ENCODE measurements around the gene LRRC37A3. TPM values are rescaled to one million over a fixed set of nuclear protein-coding genes. Genes with fewer than 3 reads are reported as not detected.
"Not testable (repeated sequence)": the region's sequence is repeated elsewhere in the genome, so short reads cannot be mapped to it uniquely, and the experiment has no call there.

The LRRC37A3 gene
- total and polyA plus RNA-seq, 3 donors from 2014 or later: 20.4 to 41.8 (median 39.5) TPM

GRCh38 chr17:64915244-64915643 is 4.0 kb downstream of the LRRC37A3 start:
- 83 to 94% methylated on average over 1 of the region's 1 CpG for WGBS, 2 donors
- H3K4me3 ChIP-seq; H3K4me1 ChIP-seq; H3K27ac ChIP-seq; H3K27me3 ChIP-seq; intact Hi-C loops (cut with DNase I; ENCODE audit: low total_unique reads); DNase-seq; H3K36me3 ChIP-seq (ENCODE audit: low read depth, missing control alignments); H3K9me3 ChIP-seq: not testable (repeated sequence)

DNA sequence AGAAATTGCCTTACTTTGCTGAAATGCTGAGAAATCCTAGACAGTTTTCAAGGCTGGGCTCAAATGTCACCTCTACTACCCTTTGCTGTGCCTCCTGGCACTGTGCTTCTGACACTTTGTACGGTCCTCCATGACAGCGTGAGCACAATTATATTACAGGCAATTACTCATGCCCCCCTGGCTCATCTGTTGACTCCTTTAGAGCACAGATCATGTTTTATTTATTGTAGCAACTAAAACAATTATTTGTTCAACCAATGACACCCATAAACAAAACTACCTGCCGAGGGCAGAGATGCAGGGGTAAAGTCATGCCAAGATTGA is 9.1 kb downstream of the LRRC37A3 start:
- H3K9me3 ChIP-seq; H3K27ac ChIP-seq; DNase-seq; H3K27me3 ChIP-seq; H3K36me3 ChIP-seq (ENCODE audit: low read depth, missing control alignments); H3K4me1 ChIP-seq; H3K4me3 ChIP-seq; intact Hi-C loops (cut with DNase I; ENCODE audit: low total_unique reads): not testable (repeated sequence)
- WGBS, 2 donors: 88 to 93% methylated on average over 1 to 3 of the region's 3 CpGs

DNA sequence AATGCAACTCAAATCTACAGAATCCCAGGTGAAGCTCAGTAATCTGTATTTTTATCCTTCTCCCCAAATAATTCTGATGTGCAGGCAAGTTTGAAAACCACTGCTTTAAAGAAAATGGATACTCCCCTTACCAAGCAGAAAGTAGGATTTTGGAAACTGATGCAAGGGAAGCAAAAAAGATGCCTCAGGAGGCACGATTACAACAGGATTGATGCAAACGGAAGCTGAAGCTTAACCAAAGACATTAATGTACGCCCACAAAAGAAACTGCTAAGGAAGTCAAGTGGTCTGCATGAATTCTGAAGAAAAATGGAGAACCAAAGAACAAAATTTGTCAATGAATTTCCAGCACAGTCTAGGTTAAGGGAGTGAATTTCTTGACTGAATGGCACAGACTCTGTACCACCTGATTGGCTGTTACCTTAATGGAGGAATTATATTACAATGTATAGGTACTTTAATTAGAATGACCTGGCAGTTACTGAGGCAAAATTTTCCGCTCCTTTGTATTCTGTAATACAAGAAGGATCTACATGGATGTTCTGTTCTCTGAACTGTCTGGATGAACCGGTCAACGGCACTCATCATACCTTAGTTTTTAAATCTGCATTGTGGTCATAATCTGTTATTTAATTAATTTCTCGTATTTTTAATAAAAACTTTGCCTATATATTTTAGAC is 9.6 kb downstream of the LRRC37A3 start:
- H3K9me3 ChIP-seq; H3K36me3 ChIP-seq (ENCODE audit: low read depth, missing control alignments); H3K4me3 ChIP-seq; intact Hi-C loops (cut with DNase I; ENCODE audit: low total_unique reads); H3K27ac ChIP-seq; DNase-seq; H3K27me3 ChIP-seq; H3K4me1 ChIP-seq: not testable (repeated sequence)
- WGBS, 2 donors: 90 to 91% methylated on average over 6 of the region's 7 CpGs

DNA sequence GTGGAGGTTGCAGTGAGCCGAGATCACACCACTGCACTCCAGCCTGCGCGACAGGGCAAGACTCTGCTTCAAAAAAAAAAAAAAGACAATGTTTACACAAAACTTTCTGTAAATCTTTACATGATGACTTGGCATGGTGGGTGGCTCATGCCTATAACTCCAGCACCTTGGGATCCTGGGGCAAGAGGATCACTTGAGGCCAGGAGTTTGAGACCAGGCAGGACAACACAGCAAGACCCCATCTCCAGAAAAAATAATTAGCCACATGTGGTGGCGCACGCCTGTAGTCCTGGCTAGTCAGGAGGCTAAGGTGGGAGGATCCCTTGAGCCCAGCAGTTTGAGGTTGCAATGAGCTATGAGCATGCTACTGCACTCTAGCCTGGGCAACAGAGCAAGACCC is 15.2 kb downstream of the LRRC37A3 start:
- H3K4me1 ChIP-seq; H3K9me3 ChIP-seq; H3K36me3 ChIP-seq (ENCODE audit: low read depth, missing control alignments); H3K27me3 ChIP-seq; DNase-seq; H3K4me3 ChIP-seq; intact Hi-C loops (cut with DNase I; ENCODE audit: low total_unique reads); H3K27ac ChIP-seq: not testable (repeated sequence)
- 96 to 100% methylated on average over 2 of the region's 5 CpGs for WGBS, 2 donors

- H3K36me3 ChIP-seq (ENCODE audit: low read depth, missing control alignments); H3K4me3 ChIP-seq; H3K27ac ChIP-seq; H3K4me1 ChIP-seq; intact Hi-C loops (cut with DNase I; ENCODE audit: low total_unique reads); H3K27me3 ChIP-seq; DNase-seq; H3K9me3 ChIP-seq: not testable (repeated sequence)
- 95 to 98% methylated on average over 12 to 13 of the region's 15 CpGs for WGBS, 2 donors
Measured at GRCh38 chr17:64897136-64897535, 22.1 kb downstream of the LRRC37A3 start.

GRCh38 chr17:64874210-64874609 is 45.1 kb downstream of the LRRC37A3 start:
- intact Hi-C loops (cut with DNase I; ENCODE audit: low total_unique reads); DNase-seq; H3K4me1 ChIP-seq; H3K27me3 ChIP-seq; H3K36me3 ChIP-seq (ENCODE audit: low read depth, missing control alignments); H3K4me3 ChIP-seq; H3K27ac ChIP-seq; H3K9me3 ChIP-seq: not testable (repeated sequence)
- WGBS, 2 donors: 78 to 93% methylated on average over 8 to 28 of the region's 29 CpGs

DNA sequence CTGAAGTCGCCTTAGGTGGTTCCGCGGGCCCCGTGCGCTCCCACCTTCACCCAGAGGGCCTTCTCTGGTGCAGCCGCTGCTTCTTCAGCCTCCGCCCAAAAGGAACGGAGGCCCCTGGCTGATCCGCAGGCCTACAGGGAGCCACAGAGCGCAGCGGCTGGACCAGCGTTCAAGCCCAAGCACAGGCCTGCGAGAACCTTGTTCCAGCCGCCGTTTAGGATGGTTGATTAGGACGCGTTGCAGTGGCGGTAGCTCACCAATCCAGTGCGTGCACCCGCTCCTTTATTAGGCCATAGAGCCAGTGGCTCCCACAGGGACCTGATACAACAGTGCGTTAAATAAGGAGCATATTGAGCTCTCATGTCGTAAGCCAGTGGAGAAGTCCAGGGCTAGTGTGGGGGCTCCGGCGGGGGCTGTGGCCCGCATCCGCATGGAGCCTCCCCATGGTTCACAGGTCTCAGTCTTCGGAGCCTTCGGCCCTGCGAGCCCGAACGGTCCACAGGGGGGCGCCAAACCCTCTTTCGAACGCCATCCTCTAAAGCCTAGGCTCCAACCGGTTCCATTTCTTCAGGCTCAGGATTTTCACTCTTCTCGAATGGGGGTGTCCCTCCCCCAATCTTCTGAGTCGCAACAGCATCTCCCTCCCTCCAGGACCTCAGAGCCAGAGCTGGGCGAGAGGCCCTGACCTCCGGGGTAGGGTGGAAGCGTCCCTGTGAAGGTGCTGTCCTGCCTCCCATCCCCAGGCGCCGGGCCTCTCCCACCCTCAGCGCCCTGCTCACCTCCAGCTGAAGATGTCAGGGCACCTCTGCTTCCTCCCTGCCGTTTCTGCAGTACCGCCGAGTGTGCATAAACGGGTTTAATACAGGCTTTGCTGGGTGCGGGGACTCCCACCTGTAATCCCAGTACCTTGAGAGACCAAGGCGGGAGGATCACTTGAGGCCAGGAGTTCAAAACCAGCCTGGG is 71.5 kb downstream of the LRRC37A3 start:
- intact Hi-C loops (cut with DNase I; ENCODE audit: low total_unique reads): not testable (repeated sequence)

DNA sequence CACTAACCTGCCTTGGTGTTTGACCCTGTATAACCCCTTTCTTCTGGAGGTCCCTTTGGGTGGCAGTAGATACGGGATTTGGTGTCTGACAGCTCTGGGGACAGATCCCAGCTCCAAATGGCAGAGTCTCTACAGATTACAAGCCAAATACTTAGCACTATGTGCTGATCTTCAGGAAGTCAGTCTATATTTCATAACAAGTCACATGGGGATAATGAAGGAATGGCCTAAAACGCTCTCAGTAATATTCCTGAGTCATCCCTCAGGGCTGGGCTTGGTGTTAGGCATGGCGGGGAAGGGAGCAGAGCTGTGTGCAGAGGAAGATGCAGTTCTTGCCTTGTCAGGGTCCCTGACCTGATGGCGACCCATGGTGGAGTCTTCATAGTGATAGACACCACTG is 72.4 kb downstream of the LRRC37A3 start:
- H3K27ac ChIP-seq; H3K4me1 ChIP-seq; H3K9me3 ChIP-seq; H3K36me3 ChIP-seq (ENCODE audit: low read depth, missing control alignments); H3K27me3 ChIP-seq; H3K4me3 ChIP-seq; intact Hi-C loops (cut with DNase I; ENCODE audit: low total_unique reads); DNase-seq: not testable (repeated sequence)
- 73% methylated on average over 3 of the region's 4 CpGs; no CpG with 5 or more reads in 1 of the 2 donors for WGBS, 2 donors

More for the DNA sequence above, 71.5 kb downstream of the LRRC37A3 start:
- TF ChIP-seq, protein P1, sequence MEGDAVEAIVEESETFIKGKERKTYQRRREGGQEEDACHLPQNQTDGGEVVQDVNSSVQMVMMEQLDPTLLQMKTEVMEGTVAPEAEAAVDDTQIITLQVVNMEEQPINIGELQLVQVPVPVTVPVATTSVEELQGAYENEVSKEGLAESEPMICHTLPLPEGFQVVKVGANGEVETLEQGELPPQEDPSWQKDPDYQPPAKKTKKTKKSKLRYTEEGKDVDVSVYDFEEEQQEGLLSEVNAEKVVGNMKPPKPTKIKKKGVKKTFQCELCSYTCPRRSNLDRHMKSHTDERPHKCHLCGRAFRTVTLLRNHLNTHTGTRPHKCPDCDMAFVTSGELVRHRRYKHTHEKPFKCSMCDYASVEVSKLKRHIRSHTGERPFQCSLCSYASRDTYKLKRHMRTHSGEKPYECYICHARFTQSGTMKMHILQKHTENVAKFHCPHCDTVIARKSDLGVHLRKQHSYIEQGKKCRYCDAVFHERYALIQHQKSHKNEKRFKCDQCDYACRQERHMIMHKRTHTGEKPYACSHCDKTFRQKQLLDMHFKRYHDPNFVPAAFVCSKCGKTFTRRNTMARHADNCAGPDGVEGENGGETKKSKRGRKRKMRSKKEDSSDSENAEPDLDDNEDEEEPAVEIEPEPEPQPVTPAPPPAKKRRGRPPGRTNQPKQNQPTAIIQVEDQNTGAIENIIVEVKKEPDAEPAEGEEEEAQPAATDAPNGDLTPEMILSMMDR (IDR thresholded peaks at IDR 0.05): peak; percentile 17 to 57 (median 54)
- not testable (repeated sequence) for H3K36me3 ChIP-seq (ENCODE audit: low read depth, missing control alignments); H3K9me3 ChIP-seq; H3K27ac ChIP-seq; H3K27me3 ChIP-seq; H3K4me1 ChIP-seq
- WGBS, 2 donors: 46 to 48% methylated on average over 15 to 45 of the region's 49 CpGs
- DNase-seq: peak; percentile 83
- peak overlapping the region in 1 of 2 donors; percentile 7 for H3K4me3 ChIP-seq

- H3K27me3 ChIP-seq; H3K27ac ChIP-seq; H3K36me3 ChIP-seq (ENCODE audit: low read depth, missing control alignments); H3K9me3 ChIP-seq; DNase-seq; H3K4me3 ChIP-seq; intact Hi-C loops (cut with DNase I; ENCODE audit: low total_unique reads); H3K4me1 ChIP-seq: not testable (repeated sequence)
- WGBS, 2 donors: 81 to 83% methylated on average over 8 of the region's 8 CpGs
Measured at GRCh38 chr17:64843918-64844317, 75.4 kb downstream of the LRRC37A3 start.

GRCh38 chr17:64842900-64843299 is 76.4 kb downstream of the LRRC37A3 start:
- 92% methylated on average over 3 of the region's 3 CpGs for WGBS, 2 donors
- H3K36me3 ChIP-seq (ENCODE audit: low read depth, missing control alignments); DNase-seq; H3K4me3 ChIP-seq; H3K9me3 ChIP-seq; H3K27me3 ChIP-seq; H3K27ac ChIP-seq; H3K4me1 ChIP-seq; intact Hi-C loops (cut with DNase I; ENCODE audit: low total_unique reads): not testable (repeated sequence)

DNA sequence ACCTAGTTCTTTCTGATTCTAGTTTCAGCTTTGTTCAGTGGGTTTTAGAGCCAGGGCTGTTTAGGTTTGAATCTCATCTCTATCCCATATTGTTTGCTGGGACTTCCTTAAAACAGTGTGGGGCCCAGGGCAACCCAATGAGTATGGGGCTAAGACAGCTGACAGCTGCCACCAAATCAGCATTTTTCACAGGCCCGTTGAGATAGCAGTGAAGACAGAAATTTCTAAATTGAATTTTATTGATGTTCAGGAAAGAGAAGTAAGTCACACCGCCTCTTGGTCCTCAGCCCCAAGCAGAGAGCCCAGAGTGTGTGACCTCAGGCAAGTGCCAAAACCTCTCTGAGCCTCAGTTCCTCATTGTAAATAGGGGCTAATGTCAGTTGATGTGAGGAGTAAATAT is 78.3 kb downstream of the LRRC37A3 start:
- H3K36me3 ChIP-seq (ENCODE audit: low read depth, missing control alignments); DNase-seq; H3K9me3 ChIP-seq; H3K27me3 ChIP-seq; H3K27ac ChIP-seq; H3K4me1 ChIP-seq; H3K4me3 ChIP-seq; intact Hi-C loops (cut with DNase I; ENCODE audit: low total_unique reads): not testable (repeated sequence)
- WGBS, 2 donors: 78 to 84% methylated on average over 2 of the region's 2 CpGs

Measured in testis (tissue), 3 donors.